Stimulated activated naive CD8-positive, alpha-beta T cell treated with anti-CD3 and anti-CD28 coated beads, Interleukin-15, amount 100 ng/mL, for 72 hours (primary cell): ENCODE measurements around the gene RGP1.

ENCODE experiments used
- ATAC-seq: fragments of 150-1000 bp; cut with Tn5 transposase; 2 replicates; pipeline ENCODE4 v1.10.0; 2021; ENCODE audit warnings: mild to moderate bottlenecking, moderate library complexity
- DNase-seq, 2 donors: peaks; one replicate each; pipeline ENCODE4 v3.0.0; 2021 to 2022
- H3K27ac Mint-ChIP-seq, 2 donors: one replicate each; pipeline ENCODE4 v1.8.0; 2022; ENCODE audit warnings: mild to moderate bottlenecking in 2 of 2, mixed read lengths in 2 of 2, moderate library complexity in 2 of 2
- H3K27me3 Mint-ChIP-seq: one replicate; pipeline ENCODE4 v1.8.0; 2022; ENCODE audit warnings: mixed read lengths
- H3K4me1 Mint-ChIP-seq: one replicate; pipeline ENCODE4 v1.8.0; 2022; ENCODE audit warnings: mild to moderate bottlenecking, mixed read lengths
- H3K4me3 Mint-ChIP-seq, 2 donors: one replicate each; pipeline ENCODE4 v1.8.0; 2022; ENCODE audit warnings: mild to moderate bottlenecking in 2 of 2, mixed read lengths in 2 of 2, moderate library complexity in 1 of 2
- H3K9me3 Mint-ChIP-seq, 2 donors: one replicate each; pipeline ENCODE4 v1.8.0; 2022; ENCODE audit warnings: mixed read lengths in 2 of 2

Gene RGP1

GRCh38 chr9:35769763-35770162 lies 20.7 kb downstream of the RGP1 start:
- ATAC-seq = no peak
- H3K9me3 Mint-ChIP-seq = no peaks in the 10 kb centered on the region
- H3K4me1 Mint-ChIP-seq = no peaks in the 10 kb centered on the region
- no peak overlapping the region for H3K27ac Mint-ChIP-seq
- no peak for DNase-seq
- H3K4me3 Mint-ChIP-seq = no peak overlapping the region
- no peaks in the 10 kb centered on the region for H3K27me3 Mint-ChIP-seq

- H3K27ac Mint-ChIP-seq = no peak overlapping the region
- H3K27me3 Mint-ChIP-seq = no peaks in the 10 kb centered on the region
- ATAC-seq (no peak), DNase-seq (no peak)
- no peak overlapping the region for H3K4me3 Mint-ChIP-seq
- no peaks in the 10 kb centered on the region for H3K4me1 Mint-ChIP-seq
- H3K9me3 Mint-ChIP-seq = no peaks in the 10 kb centered on the region
Observed at GRCh38 chr9:35771075-35771433, 22.0 kb downstream of the RGP1 start.

- H3K4me1 Mint-ChIP-seq = no peaks in the 10 kb centered on the region
- no peak overlapping the region for H3K4me3 Mint-ChIP-seq
- DNase-seq (no peak), ATAC-seq (no peak)
- H3K27me3 Mint-ChIP-seq = no peaks in the 10 kb centered on the region
- H3K9me3 Mint-ChIP-seq = no peaks in the 10 kb centered on the region
- no peak overlapping the region for H3K27ac Mint-ChIP-seq
Observed at GRCh38 chr9:35771534-35771933, 22.4 kb downstream of the RGP1 start.

GRCh38 chr9:35771943-35772342 lies 22.9 kb downstream of the RGP1 start:
- Mint-ChIP-seq H3K4me3 (no peak overlapping the region), H3K9me3 (no peaks in the 10 kb centered on the region), H3K4me1 (no peaks in the 10 kb centered on the region), H3K27me3 (no peaks in the 10 kb centered on the region), H3K27ac (no peak overlapping the region)
- no peak for DNase-seq
- no peak for ATAC-seq

- Mint-ChIP-seq H3K9me3 (no peaks in the 10 kb centered on the region), H3K4me1 (no peaks in the 10 kb centered on the region), H3K27ac (no peak overlapping the region), H3K4me3 (no peak overlapping the region), H3K27me3 (no peaks in the 10 kb centered on the region)
- ATAC-seq (no peak), DNase-seq (no peak)
Observed at GRCh38 chr9:35774907-35775635, 26.0 kb downstream of the RGP1 start.

GRCh38 chr9:35776018-35776417 lies 26.9 kb downstream of the RGP1 start:
- Mint-ChIP-seq H3K4me1 (no peaks in the 10 kb centered on the region), H3K4me3 (no peak overlapping the region)

GRCh38 chr9:35778496-35778895 lies 29.4 kb downstream of the RGP1 start:
- no peaks in the 10 kb centered on the region for H3K9me3 Mint-ChIP-seq
- no peaks in the 10 kb centered on the region for H3K4me1 Mint-ChIP-seq
- ATAC-seq (no peak), DNase-seq (no peak)
- H3K4me3 Mint-ChIP-seq = no peak overlapping the region
- H3K27ac Mint-ChIP-seq = no peak overlapping the region
- H3K27me3 Mint-ChIP-seq = no peaks in the 10 kb centered on the region

More at GRCh38 chr9:35776018-35776417, 26.9 kb downstream of the RGP1 start:
- no peaks in the 10 kb centered on the region for H3K9me3 Mint-ChIP-seq
- H3K27me3 Mint-ChIP-seq = no peaks in the 10 kb centered on the region
- no peak for ATAC-seq
- DNase-seq = no peak
- no peak overlapping the region for H3K27ac Mint-ChIP-seq

- no peaks in the 10 kb centered on the region for H3K27me3 Mint-ChIP-seq
- no peak overlapping the region for H3K4me3 Mint-ChIP-seq
- no peak overlapping the region for H3K27ac Mint-ChIP-seq
- ATAC-seq (no peak), DNase-seq (no peak)
- H3K9me3 Mint-ChIP-seq = no peaks in the 10 kb centered on the region
- H3K4me1 Mint-ChIP-seq = no peaks in the 10 kb centered on the region
Observed at GRCh38 chr9:35781066-35781465, 32.0 kb downstream of the RGP1 start.

- no peak for ATAC-seq
- Mint-ChIP-seq H3K9me3 (no peaks in the 10 kb centered on the region), H3K4me1 (no peaks in the 10 kb centered on the region)
Observed at GRCh38 chr9:35783418-35783817, 34.3 kb downstream of the RGP1 start.

GRCh38 chr9:35789541-35789940 lies 40.5 kb downstream of the RGP1 start:
- no peak overlapping the region for H3K4me3 Mint-ChIP-seq

More at GRCh38 chr9:35783418-35783817, 34.3 kb downstream of the RGP1 start:
- H3K27me3 Mint-ChIP-seq = no peaks in the 10 kb centered on the region
- no peak for DNase-seq
- H3K4me3 Mint-ChIP-seq = no peak overlapping the region
- no peak overlapping the region for H3K27ac Mint-ChIP-seq

GRCh38 chr9:35790025-35790384 lies 40.9 kb downstream of the RGP1 start:
- H3K27ac Mint-ChIP-seq = no peak overlapping the region
- no peak overlapping the region for H3K4me3 Mint-ChIP-seq
- DNase-seq = no peak
- H3K9me3 Mint-ChIP-seq = no peaks in the 10 kb centered on the region
- no peaks in the 10 kb centered on the region for H3K27me3 Mint-ChIP-seq
- peaks cover 9% of the 10 kb centered on the region for H3K4me1 Mint-ChIP-seq
- peak; percentile 4 for ATAC-seq

More at GRCh38 chr9:35789541-35789940, 40.5 kb downstream of the RGP1 start:
- ATAC-seq (no peak), DNase-seq (no peak)
- H3K4me1 Mint-ChIP-seq = peaks cover 9% of the 10 kb centered on the region
- H3K9me3 Mint-ChIP-seq = no peaks in the 10 kb centered on the region
- no peaks in the 10 kb centered on the region for H3K27me3 Mint-ChIP-seq
- no peak overlapping the region for H3K27ac Mint-ChIP-seq

- Mint-ChIP-seq H3K9me3 (no peaks in the 10 kb centered on the region), H3K4me3 (peak overlapping the region in 1 of 2 donors; percentile 45), H3K4me1 (peaks cover 9% of the 10 kb centered on the region), H3K27ac (peak overlapping the region; percentile 77 to 88), H3K27me3 (no peaks in the 10 kb centered on the region)
- peak; percentile 80 for ATAC-seq
- DNase-seq = peak; percentile 49 to 50
Observed at GRCh38 chr9:35790385-35791296, 41.6 kb downstream of the RGP1 start.

- Mint-ChIP-seq H3K27ac (peak within 1 kb of the TSS; percentile 77 to 88), H3K4me3 (peak within 1 kb of the TSS in 1 of 2 donors; percentile 45)
- peak; percentile 47 for ATAC-seq
Observed at GRCh38 chr9:35791297-35791921, 42.3 kb downstream of the RGP1 start, which contains the start of gene NPR2. Gene NPR2 (plus strand): TSS chr9:35791591. CDS start chr9:35792409, 818 bp downstream.

GRCh38 chr9:35792024-35792813 lies 43.1 kb downstream of the RGP1 start:
- ATAC-seq (no peak), DNase-seq (no peak)
- Mint-ChIP-seq H3K27me3 (no peaks in the 10 kb centered on the region), H3K4me3 (no peak overlapping the region), H3K9me3 (no peaks in the 10 kb centered on the region), H3K4me1 (peaks cover 14% of the 10 kb centered on the region), H3K27ac (no peak overlapping the region)

More at GRCh38 chr9:35791297-35791921, 42.3 kb downstream of the RGP1 start, which contains the start of gene NPR2:
- peaks cover 9% of the 10 kb centered on the region for H3K4me1 Mint-ChIP-seq
- H3K9me3 Mint-ChIP-seq = no peaks in the 10 kb centered on the region
- no peaks in the 10 kb centered on the region for H3K27me3 Mint-ChIP-seq
- DNase-seq = no peak

GRCh38 chr9:35792826-35793225 lies 43.7 kb downstream of the RGP1 start:
- Mint-ChIP-seq H3K4me1 (peaks cover 20% of the 10 kb centered on the region), H3K27me3 (no peaks in the 10 kb centered on the region), H3K4me3 (no peak overlapping the region), H3K9me3 (no peaks in the 10 kb centered on the region), H3K27ac (no peak overlapping the region)
- ATAC-seq = no peak
- no peak for DNase-seq
